ENCODE results near the gene MYLK.
A peak's percentile ranks its signal among the peaks of the same experiment; 100 is the strongest.

MYLK gene

DNA sequence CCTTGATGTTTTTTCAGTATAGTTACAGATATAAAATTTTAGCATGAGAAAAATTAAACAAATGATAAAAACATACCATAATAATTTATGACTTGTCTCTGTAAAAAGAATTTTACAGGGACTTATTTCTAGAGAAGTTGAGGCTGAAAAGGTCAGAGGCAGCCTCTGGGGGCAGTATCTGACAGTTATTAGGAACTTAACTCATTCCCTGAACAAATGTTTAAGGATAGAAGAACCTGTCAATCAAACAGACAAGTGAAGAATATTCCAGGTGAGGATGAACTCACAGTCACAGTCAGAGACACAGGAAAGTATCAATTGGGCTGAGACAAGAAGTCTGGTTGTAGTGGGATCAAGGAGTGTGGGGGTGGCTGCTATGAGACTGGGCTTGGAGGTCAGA lies 7.3 kb downstream of the MYLK start:
- no peak for DNase-seq (ENCODE audit: low read depth in 2 of 2)

DNA sequence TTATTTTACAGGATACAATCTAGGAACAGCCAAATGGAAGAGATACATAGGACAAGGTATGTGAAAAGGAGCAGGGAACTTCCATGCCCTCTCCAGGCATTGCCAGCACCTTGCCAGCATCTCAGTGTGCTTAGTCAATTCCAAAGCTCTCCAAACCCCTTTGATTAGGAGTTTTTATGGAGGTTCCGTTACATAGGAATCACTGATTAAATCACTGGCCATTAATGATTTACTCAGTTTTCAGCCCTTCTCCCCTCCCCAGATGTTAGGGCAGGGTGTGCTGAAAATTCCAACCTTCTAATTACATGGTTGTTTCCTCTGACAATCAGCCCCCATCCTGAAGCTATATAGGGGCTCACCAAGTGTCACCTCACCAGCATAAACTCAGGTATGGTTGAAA lies 11.5 kb downstream of the MYLK start:
- no peak for DNase-seq (ENCODE audit: low read depth in 2 of 2)

- no peak for DNase-seq (ENCODE audit: low read depth in 2 of 2)
These were observed 12.2 kb downstream of the MYLK start for GRCh38 chr3:123871946-123872345.

- DNase-seq (ENCODE audit: low read depth in 2 of 2) = no peak
These were observed 14.1 kb downstream of the MYLK start for GRCh38 chr3:123870033-123870432.

- no peak for DNase-seq (ENCODE audit: low read depth in 2 of 2)
These were observed 15.0 kb downstream of the MYLK start for GRCh38 chr3:123869165-123869564.

GRCh38 chr3:123864706-123865105 lies 19.4 kb downstream of the MYLK start:
- no peak for DNase-seq (ENCODE audit: low read depth in 2 of 2)

GRCh38 chr3:123862152-123862551 lies 22.0 kb downstream of the MYLK start:
- DNase-seq (ENCODE audit: low read depth in 2 of 2) = no peak

DNA sequence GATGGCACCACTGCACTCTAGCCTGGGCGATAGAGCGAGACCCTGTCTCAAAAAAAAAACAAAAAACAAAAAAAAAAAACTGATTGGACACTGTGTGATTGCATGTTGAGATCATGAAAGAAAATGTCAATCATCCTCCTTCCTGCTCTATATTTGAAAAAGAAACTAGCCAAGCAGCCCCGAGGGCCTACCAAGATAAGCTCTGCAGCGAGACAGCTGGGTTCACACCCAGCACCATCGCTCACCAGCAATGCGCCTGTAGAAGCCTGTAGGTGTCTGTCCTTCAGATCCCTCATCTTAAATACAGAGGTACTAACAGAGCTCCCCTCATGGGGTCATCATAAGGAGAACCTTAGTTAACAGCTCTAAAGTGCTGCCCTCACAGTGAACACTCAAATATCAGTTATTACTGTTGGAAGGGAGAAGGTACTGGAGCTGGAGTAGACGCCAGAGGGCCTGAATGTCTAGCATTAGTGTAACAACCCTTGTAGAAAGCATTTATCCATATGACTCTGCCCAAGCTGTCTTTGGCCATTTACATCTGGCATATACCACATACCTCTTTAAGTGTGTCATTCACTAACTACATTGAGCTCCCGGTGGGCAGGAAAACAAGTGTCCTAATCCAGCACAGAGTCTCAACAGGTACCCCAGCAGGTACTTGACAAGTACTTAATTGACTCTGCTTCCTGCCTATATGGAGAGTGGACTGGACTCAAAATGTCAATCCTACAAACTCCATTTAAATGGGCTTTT lies 22.9 kb downstream of the MYLK start:
- DNase-seq (ENCODE audit: low read depth in 2 of 2) = no peak

GRCh38 chr3:123859177-123859576 lies 25.0 kb downstream of the MYLK start:
- peak; percentile 67 to 69 for DNase-seq (ENCODE audit: low read depth in 2 of 2)

DNA sequence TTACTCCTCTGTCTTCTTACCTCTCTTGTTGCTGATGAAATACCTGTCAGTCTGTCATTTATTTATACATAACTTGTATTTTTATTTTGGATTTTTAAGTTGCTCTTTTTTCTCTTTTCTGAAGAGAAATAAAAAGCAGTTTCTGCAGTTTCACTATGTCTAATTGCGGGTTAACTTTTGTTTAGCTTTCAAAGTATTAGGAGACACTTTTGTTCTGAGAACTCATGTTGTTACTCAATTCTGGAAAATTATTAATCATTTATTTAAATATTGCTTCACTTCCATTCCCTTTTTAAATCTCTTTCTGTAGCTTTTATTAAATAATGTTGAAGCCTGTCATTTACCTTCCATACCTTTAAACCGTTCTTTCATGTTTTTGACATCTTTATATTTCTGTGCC lies 29.2 kb downstream of the MYLK start:
- DNase-seq (ENCODE audit: low read depth in 2 of 2) = no peak

DNA sequence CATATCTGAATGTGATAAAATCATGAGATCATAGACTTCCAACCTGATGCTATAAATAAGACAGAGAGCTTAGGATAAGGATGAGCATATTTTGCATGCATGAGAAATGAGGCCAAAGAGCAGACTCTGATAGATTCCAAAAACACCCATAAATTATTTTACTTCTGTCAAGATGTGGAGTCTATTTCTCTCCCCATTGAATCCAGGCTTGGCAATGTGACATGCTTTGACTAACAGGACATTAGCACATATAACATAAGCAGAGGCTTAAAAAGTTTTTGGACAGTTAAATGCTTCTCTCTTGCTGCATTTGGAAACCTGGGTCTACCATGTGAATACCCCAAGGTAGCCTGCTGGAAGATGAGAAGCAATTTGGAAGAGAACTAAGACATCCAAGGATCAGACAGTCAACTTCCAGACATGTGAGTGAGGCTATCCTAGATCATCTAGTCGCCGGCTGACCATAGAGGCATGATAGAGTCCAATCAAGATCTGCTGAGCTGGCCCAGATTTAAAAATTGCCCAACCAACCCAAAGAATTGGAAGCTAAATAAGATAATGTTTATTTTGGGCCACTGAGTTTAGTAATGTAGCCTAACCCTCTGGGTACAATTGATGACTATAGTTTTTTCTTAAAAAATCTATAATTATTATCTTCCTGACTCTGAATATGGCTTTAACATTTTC lies 30.3 kb downstream of the MYLK start:
- DNase-seq (ENCODE audit: low read depth in 2 of 2) = peak in 1 of 2 experiments; percentile 20

GRCh38 chr3:123847209-123847608 lies 36.9 kb downstream of the MYLK start:
- DNase-seq (ENCODE audit: low read depth in 2 of 2) = no peak

DNA sequence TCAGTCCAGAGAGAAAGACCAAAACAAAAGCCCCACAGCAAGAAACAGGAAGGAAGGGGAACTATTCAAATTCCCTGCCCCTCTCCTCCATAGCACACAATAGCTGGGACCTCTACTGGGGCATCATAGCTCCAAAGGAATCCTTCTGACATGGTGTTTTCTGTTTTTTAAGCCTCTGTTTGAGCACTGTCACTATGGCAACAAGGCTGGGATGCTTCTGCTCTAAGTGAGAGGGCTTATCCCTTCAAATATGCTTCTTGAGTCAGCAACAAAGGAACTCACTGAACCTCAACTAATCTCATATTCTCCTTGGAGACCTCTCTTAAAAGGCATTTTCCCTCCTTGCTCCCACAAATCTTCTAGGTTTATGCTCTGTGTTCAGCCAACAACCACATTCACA lies 40.5 kb downstream of the MYLK start:
- DNase-seq (ENCODE audit: low read depth in 2 of 2) = no peak

- no peak for DNase-seq (ENCODE audit: low read depth in 2 of 2)
These were observed 41.4 kb downstream of the MYLK start for GRCh38 chr3:123842711-123843110.

DNA sequence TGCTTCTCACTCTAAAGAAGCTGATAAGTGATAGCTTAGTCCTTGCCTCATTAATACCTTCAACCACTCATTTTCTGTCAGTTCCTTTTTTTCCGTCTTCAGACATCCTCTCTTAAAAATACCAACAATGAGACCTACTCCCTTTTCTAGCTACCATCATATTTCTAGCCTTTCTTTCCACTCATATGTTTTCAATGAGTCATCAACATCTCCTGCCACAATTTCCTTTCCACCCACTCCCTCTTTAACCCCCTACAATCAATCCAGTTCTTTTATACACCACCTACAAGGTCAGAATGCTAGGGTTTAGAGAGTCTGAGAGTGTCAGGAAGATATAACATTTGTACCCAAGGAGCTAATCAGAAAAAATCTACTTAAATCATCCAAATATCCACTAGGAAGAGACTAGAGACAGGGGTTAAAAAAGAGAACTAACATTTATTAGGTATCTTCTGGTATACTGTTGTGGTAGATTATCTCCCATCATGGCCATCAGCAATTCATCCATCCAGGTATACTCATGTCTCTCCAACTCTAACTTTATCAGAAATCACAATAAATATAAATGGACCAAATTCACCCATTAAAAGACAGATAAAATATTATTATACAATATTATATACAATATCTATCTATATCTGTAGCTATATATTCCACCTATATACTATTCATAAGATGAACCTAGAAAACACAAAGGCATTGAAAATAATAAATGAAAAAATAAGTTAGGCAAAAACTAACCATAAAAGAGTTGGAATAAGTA lies 42.5 kb downstream of the MYLK start:
- no peak for DNase-seq (ENCODE audit: low read depth in 2 of 2)

- no peak for DNase-seq (ENCODE audit: low read depth in 2 of 2)
These were observed 43.2 kb downstream of the MYLK start for GRCh38 chr3:123840961-123841360.

DNA sequence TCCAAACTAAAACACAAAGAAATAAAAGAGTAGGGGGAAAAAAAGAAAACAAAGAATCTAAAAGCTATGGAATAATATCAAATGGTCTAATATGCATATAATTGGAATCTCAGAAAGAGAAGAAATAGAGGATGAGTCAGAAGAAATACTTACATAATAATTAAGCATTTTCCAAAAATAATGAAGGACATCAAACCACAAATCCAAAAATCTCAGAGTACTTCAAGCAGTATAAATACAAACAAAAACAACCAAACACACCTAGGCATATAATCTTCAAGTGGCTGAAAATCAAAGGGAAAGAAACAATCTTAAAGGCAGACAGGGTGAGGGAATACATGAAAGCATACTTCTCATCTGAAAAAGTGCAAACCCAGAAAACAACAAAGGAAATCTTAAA lies 46.3 kb downstream of the MYLK start:
- no peak for DNase-seq (ENCODE audit: low read depth in 2 of 2)

GRCh38 chr3:123834631-123835030 lies 49.5 kb downstream of the MYLK start:
- DNase-seq (ENCODE audit: low read depth in 2 of 2) = peak; percentile 85 to 86

- no peak for DNase-seq (ENCODE audit: low read depth in 2 of 2)
These were observed 50.7 kb downstream of the MYLK start for GRCh38 chr3:123833398-123833785.

GRCh38 chr3:123832692-123833397 lies 51.3 kb downstream of the MYLK start:
- no peak for DNase-seq (ENCODE audit: low read depth in 2 of 2)

- DNase-seq (ENCODE audit: low read depth in 2 of 2) = no peak
These were observed 52.7 kb downstream of the MYLK start for GRCh38 chr3:123831420-123831819.

DNA sequence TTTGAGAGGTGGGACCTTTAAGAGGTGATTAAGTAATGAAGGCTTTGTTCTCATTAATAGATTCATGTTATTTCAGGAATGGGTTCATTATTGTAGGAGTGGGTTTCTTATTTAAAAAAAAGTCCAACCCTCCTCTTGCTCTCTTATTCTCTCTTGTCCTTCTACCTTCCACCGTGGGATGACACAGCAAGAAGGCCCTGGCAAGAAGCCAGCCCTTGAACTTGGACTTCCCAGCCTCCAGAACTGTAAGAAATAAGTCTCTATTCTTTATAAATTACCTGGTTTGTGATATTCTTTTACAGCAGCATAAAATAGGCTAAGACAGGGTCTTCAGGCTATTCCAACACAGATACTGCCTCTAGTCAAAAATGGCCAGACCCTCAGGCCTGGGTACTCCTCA lies 62.2 kb downstream of the MYLK start:
- no peak for DNase-seq (ENCODE audit: low read depth in 2 of 2)

Data from fibroblast of skin of left quadriceps (primary cell).